HG03442 (cell line): ENCODE results near the gene SIN3B.

ENCODE experiments used
- ATAC-seq: cut with Tn5 transposase; IDR thresholded peaks from one replicate; pipeline ENCODE4 v1.9.1; 2021; ENCODE audit warnings: mild to moderate bottlenecking, moderate library complexity; ENCODE audit not compliant: unreplicated experiment

Gene SIN3B

GRCh38 chr19:16887353-16888265 lies 58.4 kb downstream of the SIN3B start:
- ATAC-seq, result no peak

- ATAC-seq, result no peak
Measured at GRCh38 chr19:16888629-16889365, 59.6 kb downstream of the SIN3B start, which contains the start of gene F2RL3. F2RL3 (plus strand) TSS chr19:16888999; CDS start chr19:16889190, 191 bp downstream.

DNA sequence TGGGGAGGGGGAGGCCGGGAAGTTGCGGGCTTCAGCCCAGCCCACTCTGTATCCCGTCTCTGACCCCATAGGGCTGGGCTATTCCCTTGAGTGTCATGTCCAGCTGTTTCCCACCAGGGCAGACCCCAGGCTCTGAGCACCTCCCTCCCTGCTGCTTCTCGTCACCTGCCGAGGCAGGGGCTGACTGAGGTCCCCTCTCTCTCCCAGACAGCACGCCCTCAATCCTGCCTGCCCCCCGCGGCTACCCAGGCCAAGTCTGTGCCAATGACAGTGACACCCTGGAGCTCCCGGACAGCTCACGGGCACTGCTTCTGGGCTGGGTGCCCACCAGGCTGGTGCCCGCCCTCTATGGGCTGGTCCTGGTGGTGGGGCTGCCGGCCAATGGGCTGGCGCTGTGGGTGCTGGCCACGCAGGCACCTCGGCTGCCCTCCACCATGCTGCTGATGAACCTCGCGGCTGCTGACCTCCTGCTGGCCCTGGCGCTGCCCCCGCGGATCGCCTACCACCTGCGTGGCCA lies 60.2 kb downstream of the SIN3B start:
- ATAC-seq, result no peak

DNA sequence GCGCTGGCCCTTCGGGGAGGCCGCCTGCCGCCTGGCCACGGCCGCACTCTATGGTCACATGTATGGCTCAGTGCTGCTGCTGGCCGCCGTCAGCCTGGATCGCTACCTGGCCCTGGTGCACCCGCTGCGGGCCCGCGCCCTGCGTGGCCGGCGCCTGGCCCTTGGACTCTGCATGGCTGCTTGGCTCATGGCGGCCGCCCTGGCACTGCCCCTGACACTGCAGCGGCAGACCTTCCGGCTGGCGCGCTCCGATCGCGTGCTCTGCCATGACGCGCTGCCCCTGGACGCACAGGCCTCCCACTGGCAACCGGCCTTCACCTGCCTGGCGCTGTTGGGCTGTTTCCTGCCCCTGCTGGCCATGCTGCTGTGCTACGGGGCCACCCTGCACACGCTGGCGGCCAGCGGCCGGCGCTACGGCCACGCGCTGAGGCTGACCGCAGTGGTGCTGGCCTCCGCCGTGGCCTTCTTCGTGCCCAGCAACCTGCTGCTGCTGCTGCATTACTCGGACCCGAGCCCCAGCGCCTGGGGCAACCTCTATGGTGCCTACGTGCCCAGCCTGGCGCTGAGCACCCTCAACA lies 60.8 kb downstream of the SIN3B start:
- ATAC-seq, result no peak

DNA sequence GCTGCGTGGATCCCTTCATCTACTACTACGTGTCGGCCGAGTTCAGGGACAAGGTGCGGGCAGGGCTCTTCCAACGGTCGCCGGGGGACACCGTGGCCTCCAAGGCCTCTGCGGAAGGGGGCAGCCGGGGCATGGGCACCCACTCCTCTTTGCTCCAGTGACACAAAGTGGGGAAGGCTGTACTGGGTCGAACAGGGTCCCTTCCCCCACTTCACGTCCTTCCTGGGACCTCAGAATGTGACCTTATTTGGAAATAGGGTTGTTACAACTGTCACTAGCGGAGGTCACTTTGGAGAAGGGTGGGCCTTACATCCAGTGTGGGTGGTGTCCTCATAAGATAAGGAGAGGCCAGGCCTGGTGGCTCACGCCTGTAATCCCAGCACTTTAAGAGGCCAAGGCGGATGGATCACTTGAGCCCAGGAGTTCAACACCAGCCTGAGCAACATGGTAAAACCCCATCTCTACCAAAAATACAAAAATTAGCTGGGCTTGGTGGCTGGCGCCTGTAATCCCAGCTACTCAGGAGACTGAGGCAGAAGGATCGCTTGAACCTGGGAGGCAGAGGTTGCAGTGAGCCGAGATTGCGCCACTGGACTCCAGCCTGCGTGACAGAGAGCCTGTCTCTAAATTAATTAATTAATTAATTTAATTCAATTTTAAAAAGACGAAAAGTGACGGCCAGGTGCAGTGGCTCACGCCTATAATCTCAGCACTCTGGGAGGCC lies 61.4 kb downstream of the SIN3B start:
- ATAC-seq, result no peak

- no peak for ATAC-seq
Measured at GRCh38 chr19:16891696-16892382, 62.6 kb downstream of the SIN3B start.

DNA sequence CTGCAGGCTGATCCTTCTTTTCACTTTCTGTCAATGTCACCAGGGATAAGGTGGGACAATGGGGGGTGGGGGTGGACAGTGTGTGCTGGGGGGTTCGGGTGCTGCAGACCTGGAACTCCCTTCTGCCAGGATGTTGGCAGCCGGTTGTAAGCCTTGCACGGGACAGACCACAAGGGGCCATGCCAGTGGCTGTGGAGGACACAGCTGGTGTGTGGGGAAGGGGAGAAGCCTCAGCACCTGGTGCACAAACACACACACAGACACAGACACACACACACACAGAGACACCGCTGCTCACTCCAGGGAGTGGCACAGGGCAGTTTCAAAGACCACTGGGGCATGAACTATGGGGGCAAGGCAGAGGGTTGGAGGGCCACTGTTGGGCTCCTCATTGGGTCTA lies 63.2 kb downstream of the SIN3B start:
- no peak for ATAC-seq

GRCh38 chr19:16892868-16893685 lies 63.9 kb downstream of the SIN3B start:
- no peak for ATAC-seq

DNA sequence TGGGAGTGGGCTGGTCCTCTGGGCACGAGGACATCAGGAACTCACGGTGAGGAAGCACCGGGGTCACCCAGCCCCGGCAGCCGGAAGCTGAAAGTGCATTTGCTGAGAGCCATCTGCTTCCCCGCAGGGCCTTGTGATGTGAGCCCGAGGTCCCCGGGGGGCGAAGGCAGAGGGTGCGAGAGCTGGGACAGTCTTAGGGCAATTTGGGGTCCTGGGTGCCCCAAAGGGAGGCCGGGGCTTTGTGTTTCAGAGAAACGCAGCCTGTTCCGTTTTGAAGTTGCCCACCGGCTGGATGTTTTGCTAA lies 64.4 kb downstream of the SIN3B start:
- no peak for ATAC-seq

DNA sequence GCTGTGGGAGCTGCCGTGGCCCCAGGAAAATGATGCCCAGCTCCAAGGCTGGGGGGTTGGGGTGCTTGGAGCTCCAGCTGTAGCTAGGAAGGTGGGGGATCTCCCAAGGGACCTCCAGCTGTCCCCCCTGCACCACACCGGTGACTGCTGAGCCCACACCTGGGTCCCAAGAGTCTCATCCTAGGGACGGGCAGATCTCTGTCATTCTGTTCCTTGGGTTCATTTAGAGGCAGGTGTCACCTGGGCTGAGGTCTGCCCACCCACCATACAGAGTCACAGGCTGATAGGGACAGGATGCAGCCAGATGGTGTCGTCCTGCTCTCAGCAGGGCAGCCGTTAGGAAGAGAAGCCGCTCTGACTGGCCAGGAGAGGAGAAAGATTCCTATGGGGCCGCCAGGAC lies 64.9 kb downstream of the SIN3B start:
- ATAC-seq, result no peak

DNA sequence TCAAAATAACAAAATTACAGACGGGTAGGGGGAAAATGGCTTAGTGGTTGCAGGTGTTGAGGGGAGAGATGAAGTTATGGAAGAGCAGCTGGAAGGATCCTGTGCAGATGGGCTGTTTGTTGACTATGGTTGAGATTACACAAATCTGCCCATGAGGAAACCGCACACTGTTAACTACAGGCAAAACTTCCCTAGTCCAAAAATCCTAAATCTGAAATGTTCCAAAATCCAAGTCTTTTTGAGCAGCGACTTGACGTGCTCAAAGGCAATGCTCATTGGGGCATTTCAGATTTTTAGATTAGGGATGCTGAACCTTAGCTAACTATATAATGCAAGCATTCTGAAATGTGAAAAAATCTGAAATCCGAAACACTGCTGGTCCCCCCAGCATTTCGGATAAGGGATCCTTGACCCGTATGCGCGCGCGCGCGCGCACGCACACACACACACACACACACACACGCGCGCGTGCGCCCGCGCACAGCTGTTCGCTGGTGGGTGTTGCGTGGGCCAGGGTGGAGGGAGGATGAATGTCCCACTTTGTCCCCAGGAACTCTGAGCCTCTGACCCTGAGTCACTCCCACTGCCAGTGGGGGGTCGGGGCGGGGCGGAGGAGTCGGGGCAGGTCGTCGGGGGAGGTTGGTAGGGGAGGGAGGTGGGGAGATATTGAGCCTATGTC lies 66.4 kb downstream of the SIN3B start:
- no peak for ATAC-seq

DNA sequence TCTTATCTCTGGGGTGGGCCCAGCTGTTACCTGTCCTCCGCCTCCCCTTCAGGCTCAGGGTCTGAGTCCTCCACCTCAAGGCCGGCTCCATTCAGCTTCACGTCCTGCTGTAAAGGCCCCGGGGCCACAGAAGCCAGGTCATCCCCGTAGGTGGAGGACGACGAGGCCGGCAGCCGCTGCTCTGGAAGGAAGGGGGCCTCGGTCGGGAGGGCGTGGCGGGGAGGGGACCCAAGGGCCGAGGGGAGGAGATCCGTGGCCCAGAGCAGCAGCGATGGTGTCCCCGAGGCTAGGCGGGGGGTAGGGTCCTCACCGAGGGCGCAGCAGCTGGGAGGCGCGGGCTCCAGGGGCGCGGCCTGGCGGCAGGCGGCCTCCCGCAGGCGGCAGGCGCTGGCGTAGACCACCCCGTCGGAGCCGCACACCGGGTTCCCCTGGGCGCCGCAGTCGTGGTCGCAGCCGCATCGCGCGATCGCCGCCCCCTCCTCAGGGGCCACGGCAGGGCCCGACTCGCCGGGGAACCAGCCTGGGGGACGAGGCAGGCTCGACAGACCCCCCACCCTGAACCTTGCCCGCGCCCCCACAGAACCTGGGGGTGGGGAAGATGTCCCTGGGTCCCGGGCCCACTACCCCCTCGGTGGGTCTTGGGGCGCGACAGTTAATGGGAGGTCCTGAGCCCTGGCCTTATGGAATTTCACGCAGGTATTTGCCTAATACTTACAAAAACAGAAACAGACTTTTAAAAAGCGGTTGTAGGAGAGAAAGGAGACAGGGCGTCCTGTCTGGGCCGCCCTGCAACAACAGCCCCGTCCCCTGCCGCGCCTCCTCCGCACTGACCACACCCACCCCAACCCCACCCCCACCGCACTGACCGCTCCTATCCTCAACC lies 67.2 kb downstream of the SIN3B start:
- ATAC-seq, result peak; percentile 16

DNA sequence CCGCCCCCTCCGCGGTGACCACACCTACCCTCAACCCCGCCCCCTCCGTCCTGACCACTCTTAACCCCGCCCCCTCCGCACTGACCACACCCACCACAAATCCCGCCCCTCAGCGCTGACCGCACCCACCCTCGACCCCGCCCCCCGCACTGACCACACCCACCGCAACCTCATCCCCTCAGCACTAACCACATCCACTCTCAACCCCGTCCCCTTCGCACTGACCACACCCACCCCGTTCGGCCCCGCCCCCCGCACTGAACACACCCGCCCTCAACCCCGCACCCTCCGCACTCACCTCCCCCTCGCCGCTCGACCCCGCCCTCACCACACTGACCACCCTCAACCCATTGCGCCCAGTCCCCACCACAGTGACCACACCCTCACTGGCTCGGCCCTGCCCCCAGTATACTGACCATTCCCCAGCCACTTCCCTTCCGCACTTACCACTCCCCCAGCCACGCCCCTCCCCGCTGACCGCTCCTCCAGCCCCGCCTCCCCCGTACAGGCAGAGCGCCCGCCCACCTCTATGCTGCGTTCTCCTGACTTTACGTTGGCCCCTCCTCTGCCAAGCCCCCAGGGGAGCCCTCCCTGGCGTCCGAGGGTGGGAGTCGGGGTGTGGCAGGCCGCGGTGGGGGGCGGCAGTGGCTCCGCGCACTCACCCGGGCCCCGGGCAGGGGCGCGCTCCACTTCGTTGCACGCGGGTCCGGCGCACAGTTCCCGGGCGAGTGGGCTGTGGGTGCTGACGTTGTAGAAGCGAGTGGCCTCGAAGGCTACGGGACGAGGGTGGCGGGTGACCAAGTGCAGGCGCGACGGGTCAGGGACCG lies 68.0 kb downstream of the SIN3B start:
- peak; percentile 32 for ATAC-seq

DNA sequence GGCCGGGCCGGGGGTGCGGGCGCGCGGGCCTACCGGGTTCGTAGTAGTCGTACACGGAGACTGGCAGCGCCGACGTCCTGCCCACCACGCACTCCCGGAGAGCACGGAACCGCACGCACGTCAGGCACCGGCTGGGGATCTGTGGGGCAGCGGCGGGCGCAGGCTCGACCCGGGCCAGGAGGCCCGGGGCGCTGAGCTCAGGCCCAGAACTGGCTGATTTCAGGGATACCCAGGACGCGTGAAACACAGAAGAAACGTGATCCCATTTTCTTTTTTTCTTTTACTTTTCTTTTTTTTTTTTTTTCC lies 68.6 kb downstream of the SIN3B start:
- ATAC-seq, result peak; percentile 23

DNA sequence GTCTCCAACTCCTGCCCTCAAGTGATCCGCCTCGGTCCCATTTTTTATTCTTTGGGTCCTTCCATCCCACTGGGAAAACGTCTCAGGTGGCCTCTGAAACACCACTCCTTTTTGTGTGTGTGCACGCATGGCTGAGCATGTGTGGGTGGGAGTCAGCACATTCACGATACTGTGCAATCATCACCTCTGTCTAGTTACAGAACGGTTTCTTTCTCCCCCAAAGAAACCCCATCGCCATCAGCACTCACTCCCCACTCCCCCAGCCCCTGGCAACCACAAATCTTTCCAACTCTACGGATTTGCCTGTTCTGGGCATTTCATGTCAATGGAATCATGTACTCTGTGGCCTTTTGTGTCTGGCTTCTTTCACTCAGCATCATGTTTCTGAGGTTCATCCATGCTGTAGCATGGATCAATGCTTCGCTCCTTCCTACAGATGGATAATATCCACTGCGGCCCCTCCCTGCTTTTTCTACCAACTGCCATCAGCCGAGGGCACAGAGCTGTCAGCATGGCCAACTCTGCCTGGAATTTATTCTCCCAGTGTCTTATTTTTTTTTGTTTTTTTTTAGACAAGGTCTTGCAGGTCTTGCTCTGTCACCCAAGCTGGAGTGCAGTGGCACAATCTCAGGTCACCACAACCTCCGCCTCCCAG lies 69.3 kb downstream of the SIN3B start:
- ATAC-seq, result no peak

DNA sequence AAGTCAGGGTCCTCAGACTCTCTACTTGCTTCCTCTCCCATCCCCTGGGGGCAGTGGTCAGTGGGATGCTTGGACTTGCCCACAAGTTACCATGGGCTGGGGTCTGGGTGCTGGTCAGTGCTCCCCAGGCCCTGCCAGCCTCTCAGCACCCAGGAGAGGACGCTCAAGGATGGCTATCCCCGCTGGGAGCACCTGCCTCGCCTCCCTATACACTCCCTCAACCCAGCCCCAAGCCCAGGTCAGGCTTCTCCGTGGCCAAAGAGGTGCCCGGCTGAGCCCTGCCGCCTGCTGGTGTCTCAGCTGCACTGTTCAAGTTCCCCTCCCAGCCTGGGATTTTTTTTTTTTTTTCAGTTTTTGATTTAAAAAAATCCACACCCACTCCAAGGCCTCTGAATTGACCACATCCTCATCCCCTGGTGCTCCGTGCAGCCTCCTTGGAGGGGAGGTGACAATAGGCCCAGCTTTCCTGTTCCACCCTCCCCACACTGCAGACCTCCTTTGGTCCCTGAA lies 70.4 kb downstream of the SIN3B start:
- no peak for ATAC-seq
